Renal pelvis (tissue), 4 donors: ENCODE data around the gene EEF1AKMT3. TPM values are rescaled to one million over a fixed set of nuclear protein-coding genes. Genes with fewer than 3 reads are reported as not detected.

Experiments
- DNase-seq: peaks from one replicate; pipeline ENCODE4 v3.0.0-alpha.2; 2013
- polyA plus RNA-seq, 3 donors: library from polyadenylated mRNA; unstranded; fragments of 120-200 nt; gene quantifications; one replicate each; pipeline ENCODE4 v1.2.1, GENCODE V29; 2013; ENCODE audit not compliant: insufficient read length in 3 of 3

EEF1AKMT3 gene
- polyA plus RNA-seq, 3 donors: 9.3 to 13.7 (median 13.4) TPM

DNA sequence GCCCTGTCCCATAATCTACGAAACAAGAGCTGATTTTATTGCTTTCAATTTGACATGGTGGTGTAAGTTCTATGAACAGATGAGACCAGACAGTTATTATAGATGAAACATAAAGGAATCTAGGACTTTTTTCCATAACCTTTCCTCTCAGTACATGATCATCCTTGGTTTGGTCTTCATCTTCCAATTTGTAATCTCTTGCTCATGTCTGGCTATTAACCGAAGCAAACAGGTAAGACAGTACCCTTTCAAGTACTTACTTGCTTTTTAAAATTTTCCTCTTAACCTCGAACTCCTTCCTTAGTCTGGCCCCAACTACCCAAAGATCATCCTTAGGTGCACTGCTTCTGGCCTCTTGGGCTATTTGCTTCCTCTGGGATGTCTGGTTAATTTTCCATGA lies 26.4 kb upstream of the EEF1AKMT3 start:
- DNase-seq: no peak

GRCh38 chr12:57749061-57749460 lies 23.4 kb upstream of the EEF1AKMT3 start:
- DNase-seq: no peak

DNA sequence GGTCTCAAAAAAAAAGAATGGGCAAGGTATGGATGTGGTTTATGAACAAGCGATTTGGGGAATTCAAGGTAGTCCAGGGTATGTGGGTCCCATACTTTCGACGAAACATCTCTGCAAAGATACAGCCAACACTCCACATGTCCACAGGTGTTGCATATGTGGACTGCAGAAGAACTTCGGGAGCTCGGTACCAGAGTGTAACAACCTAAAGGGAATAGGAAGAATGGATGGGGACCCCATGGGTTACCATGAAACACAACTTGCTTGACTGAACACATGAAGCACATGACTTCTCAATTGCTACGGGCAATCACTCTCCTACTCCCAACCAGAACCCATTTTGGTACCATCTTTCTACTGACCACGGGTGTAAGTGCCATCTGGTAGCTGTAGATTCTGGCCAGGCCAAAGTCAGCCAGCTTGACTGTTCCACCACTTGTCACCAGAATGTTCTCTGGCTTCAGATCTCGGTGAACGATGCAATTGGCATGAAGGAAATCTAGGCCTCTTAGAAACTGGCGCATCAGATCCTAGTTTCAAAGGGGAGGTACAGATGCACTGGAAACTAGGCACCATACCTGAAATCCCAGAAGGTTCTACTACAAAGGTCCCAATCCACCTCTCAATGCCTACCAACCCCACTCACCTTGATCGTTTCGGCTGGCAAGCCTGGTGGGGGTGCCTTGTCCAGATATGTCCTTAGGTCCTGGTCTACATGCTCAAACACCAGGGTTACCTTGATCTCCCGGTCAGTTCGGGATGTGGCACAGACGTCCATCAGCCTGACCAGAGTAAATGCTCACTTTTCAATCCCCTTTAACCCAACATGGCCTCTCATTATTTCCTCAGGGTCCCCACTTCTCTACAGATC lies 21.6 kb upstream of the EEF1AKMT3 start:
- DNase-seq: no peak

- no peak for DNase-seq
Measured at GRCh38 chr12:57751432-57751787, 21.0 kb upstream of the EEF1AKMT3 start.

DNA sequence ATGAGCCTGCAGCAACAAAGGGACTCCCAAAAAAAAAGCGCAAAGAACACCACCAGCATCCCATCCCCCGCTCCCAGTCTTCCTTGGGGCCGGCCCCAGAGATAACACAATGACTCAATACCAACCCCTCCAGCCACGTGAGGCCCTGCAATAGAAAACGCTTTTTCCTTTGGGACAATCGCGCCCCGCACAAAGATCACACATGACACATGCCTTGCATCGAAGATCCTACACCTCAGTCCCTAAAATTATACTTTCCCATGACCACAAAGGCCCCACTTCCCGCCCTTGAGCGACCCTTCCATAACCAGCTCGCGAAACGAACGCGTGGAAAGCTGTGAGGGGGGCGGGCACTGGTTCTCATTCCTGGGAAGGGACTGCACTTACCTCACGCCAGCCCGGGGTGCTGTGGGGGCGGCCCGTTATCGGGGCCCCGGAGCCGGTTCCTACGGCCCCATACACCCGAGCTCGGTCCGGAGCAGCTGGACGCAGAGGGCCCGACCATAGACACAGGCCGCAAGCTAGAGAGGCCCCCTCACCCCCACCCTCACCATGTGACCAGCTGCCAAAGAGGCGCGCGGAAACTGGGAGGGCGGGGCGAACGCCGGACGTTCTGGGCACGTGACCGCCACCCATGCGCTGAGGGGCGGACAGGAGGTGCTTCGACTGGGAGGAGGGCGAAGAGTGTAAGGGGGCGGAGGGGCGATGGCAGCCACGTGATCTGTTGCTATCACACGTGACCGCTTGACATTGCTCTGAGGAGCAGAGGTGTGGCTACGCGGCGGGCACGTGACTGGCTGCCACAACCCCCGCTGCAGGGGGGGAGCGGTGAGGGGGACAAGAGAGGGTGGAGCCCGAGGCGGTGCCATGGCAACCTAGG lies 20.4 kb upstream of the EEF1AKMT3 start, which contains the start of gene CDK4:
Gene CDK4 (minus strand): TSS at position 523 of the 880 bp plus-strand sequence. CDS start 593 bp downstream, outside the sequence.
- peak; percentile 99 for DNase-seq

DNA sequence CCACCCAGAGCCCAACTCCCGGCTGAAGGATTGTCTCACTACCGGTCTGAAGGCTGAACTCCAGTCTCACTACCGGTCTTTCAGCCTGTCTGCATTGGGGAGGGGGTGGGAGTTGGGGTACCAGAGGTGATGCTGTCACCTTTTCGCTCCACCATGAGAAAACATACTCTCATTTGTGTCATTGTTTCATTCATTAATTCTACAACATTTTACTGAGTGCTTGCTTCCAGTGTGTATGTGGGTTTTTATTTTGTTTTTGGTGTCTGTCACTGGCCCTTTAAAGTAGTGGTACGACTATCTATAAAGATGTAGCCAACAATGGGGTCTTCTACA lies 19.8 kb upstream of the EEF1AKMT3 start:
- DNase-seq: no peak

DNA sequence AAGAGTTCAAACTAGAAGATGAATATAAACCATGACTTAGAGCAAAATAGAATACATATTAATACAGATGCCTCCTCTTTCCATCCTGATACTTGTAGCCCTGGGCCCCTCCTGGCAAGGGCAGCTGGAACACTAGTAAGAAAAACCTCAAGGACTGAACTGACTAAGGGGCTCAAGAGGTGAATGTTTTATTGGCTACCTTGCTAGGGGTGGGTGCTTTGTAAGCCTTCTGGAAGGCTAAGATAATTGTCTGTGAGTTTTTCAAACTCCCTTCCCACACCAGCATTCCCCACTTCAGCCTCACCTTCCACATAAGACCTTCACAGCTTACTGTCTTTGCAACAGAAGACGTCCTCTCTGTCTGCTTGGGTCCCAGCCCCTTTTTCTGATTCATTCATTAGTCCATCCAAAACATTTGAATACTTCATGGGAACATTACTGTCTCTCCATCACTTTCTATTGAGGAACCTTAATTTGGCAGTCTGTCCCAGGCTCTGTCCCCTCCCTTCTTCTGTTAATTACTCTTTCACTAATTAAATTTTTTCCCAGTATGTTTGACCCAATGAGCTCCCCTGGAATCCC lies 18.6 kb upstream of the EEF1AKMT3 start:
- DNase-seq: no peak

DNA sequence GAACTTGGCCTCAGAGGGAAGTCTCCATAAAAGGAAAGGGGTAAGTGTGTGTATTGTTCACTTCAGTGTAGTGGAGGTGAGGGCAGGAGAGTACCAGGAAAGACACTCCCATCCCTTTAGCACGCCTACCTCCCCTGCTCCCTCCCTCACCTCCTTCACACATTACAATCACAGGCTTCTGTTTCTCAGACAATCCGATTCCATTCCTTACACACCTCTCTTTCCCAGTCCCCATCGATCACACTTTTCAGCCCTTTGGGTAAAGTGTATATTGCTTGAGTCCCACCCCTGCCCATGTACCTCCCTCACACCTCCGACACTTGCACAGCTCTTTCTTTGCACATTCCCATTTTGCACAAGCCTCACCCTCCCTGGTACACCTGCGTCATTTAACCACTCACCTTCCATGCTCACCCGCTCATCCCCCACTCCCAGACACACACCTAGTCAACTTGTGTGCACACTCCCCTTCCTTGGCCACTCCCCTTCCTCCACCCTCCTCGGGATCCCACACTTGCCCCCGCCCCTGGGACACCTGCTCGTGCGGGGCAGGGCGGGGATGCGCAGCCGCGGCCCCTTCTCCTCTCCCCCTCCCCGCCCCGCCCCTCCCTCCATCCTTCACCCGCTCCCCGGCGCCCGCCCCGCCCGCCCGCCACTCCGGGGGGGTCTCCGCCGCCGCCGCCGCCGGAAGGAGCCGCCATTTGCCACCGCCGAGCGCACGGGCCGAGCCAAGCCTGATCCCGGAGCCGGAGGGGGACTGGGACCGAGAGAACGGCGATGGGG lies 17.8 kb upstream of the EEF1AKMT3 start, which contains the start of gene MARCHF9:
Gene MARCHF9 (plus strand): TSS at position 693 of the 783 bp plus-strand sequence. CDS start 426 bp downstream, outside the sequence.
- DNase-seq: no peak

- no peak for DNase-seq
Measured at GRCh38 chr12:57755194-57755453, 17.3 kb upstream of the EEF1AKMT3 start.

DNA sequence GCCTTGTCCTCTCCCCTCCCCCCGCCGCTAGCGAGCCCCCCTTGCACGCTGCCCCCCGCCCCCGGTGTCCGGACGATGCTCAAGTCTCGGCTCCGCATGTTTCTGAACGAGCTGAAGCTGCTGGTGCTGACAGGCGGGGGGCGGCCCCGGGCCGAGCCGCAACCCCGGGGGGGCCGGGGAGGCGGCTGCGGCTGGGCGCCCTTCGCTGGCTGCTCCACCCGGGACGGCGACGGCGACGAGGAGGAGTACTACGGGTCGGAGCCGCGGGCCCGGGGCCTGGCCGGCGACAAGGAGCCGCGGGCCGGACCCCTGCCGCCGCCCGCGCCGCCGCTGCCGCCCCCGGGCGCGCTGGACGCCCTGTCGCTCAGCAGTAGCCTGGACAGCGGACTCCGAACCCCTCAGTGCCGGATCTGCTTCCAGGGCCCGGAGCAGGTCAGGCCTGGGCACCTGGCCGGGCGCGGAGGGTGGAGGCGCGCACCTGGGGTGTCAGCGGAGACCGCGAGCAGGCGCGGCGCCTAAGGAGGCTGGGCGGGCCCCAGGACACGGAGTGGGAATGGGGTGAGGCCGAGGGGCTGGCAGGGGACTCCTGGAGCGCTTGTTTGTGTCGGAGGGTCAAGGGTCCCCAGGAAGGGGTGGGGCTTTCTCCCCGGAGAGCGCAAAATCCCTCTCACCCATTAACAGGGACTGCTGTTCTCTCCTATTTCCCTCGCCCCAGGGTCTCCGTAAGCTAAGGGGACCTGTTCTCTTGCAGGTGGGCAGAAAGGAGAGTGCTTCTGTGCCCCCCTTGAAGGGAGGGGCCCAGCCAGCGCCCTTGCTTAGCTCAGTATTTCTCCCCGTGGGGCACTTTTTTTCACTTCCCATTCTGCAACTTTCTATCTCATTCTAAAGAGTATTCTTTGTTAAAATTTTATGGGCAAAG lies 16.7 kb upstream of the EEF1AKMT3 start:
- no peak for DNase-seq

DNA sequence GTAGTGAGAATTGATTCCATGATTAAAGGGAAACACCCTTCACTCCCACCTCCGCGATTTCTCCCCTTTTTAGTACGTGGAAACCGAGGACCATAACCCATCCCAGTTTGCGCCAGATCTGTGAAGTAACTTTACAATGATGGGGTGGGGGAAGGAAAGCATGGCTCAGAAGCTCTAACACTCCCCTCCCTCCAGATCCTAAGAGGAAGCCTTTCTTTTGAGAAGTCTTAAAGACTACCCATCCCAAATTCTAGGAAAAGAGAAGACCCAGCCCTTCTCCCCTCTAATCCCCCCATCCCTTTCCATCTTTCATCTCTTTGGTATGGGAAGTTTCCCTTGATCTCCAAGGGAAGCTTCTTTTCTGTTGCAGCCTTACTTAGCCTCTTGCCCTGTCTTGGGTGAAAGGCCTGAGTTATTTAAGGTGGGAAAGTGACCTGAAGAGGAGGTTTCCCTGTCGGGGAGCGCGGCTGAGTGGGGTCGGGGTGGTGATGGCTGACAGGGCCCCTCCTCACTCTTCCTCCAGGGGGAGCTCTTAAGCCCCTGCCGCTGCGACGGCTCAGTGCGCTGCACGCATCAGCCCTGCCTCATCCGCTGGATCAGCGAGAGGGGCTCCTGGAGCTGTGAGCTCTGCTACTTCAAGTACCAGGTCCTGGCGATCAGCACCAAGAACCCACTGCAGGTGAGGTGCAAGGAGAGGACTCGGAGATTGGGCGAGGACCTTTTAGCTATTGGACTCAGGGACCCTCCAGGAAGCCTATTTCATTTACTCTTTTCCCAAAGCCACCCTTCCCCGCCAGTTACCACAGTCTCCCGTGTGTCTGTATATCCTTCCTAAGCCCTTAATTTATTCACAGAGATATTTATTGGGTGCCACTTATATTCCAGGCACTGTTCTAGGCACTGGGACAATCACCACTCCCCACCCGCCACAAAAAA lies 15.7 kb upstream of the EEF1AKMT3 start:
- DNase-seq: no peak

DNA sequence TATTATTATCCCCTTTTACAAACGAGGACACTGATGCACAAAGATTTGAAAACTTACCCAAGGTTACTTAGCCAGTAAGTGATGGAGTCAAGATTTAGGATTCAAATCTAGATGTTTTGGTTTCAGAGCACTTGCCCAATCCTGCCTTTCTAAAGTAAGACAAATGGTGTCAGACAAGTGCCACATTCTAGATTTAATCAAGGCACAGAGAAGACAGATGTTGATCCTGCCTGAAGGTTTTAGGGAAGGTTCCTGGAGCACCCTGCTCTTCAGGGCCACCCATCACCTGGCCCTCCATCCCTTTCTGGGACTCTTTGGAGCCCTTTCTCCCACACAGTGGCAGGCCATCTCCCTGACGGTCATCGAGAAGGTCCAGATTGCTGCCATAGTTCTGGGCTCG lies 14.6 kb upstream of the EEF1AKMT3 start:
- no peak for DNase-seq

DNA sequence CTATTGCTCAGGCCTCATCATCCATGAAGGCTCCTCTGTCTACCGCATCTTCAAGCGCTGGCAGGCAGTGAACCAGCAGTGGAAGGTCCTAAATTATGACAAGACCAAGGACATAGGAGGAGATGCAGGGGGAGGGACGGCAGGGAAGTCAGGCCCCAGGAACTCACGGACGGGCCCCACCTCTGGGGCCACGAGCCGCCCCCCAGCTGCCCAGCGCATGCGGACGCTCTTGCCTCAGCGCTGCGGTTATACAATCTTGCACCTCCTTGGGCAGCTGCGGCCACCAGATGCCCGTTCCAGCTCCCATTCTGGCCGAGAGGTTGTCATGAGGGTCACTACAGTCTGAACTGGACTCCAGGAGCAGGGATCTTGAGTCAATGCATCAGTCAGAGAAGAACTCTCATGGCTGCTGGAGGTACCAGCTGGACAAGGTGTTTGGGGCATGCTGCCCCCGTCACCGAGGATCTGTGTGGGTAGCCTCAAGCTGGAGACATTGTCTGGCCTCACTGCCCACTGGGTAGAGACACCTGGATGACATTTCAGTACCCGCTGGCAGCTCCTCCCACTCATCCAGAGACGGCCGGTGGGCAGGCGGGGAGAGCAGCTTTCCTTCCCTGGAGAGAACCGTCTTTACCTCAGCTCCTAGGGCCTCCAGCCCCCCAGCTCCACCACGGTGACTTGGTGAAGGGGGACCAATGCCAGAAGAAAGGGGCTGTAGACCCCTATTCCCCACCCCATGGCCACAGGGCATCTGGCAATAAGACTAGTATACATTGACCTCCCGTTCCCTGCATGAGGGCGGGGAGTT lies 13.7 kb upstream of the EEF1AKMT3 start:
- no peak for DNase-seq

DNA sequence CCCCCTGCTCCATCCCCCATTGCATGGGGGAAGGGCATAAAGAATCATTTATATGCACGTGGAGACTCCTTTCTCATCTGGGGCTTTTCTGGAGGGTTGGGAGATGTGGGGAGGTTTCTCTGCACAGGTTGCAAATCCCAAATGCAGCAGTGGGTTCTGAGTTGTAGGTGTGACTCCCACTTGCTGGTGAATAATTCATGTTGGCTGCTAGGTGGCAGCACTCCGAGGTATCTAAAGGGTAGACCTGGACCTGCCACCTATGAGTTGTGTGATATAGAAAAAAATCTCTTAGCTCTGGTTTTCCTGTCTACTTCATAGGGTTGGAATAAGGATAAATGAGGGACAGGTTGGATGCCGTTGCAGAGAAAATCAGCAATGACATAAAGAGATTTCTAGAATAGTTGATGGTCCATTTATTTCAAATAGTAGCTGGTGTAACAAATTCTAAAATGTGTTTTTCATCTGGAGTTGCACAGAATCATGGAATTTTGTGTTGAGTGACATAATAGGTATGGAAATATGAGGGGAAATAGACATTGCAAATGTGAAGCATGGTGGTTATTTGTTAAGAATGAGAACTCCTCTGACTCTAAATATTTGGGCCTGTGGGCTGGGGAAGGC lies 12.9 kb upstream of the EEF1AKMT3 start:
- no peak for DNase-seq

DNA sequence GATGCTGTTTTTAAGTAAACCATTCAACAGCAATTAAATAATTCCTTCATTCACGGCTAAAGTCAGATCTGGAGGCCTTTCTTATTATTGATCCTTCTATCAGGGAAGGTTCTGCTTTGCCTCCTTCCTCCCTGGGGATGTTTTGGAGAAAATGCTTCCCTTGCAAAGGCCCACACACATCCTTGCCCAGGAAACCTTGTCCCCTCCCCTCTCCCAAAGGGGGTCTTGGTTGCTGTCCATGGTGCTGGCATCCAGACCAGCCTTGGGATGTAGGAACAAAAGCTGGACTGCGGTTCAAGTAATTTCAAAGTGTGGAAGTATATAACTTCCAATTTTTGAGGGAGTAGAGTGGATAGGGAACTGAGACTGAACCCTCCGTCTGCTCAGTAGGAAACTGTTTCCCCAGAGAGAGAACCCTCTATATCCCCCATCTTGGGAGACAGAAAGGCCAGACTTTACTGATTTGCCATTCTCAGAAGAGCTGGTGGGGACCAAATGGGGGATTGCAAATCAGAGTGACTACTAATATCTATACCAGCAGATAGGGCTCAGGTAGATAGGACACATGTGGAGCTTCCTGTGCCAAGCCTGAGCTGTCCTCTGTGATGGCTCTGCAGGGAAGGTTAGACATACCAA lies 11.9 kb upstream of the EEF1AKMT3 start:
- DNase-seq: no peak

GRCh38 chr12:57761391-57761998 lies 10.9 kb upstream of the EEF1AKMT3 start:
- no peak for DNase-seq

GRCh38 chr12:57762463-57762862 lies 10.0 kb upstream of the EEF1AKMT3 start:
- no peak for DNase-seq
